ENCODE results near the gene RNF121. TPM values are rescaled to one million over a fixed set of nuclear protein-coding genes. Genes with fewer than 3 reads are reported as not detected.

Gene RNF121
- total RNA-seq, 4 donors from 2014 or later = 43.7 to 83.9 (median 52.4) TPM

DNA sequence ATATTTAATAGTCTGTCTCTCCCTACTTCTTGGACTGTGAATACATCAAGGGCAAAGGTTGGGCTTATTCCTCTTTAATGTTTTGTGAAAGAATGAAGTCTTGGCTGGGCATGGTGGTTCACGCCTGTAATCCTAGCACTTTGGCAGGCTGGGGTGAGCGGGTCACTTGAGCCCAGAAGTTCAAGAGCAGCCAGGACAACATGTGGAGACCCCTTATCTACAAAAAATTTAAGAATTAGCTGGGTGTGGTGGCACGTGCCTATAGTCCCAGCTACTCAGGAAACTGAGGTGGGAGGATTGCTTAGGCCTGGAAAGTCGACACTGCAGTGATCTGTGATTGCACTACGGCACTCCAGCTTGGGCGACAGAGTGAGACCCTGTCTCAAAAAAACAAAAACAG lies 20.2 kb downstream of the RNF121 start:
- peak in 1 of 3 donors; percentile 59 for DNase-seq
- peak overlapping the region in 3 of 4 donors; percentile 11 to 78 (median 77) for H3K27ac ChIP-seq

DNA sequence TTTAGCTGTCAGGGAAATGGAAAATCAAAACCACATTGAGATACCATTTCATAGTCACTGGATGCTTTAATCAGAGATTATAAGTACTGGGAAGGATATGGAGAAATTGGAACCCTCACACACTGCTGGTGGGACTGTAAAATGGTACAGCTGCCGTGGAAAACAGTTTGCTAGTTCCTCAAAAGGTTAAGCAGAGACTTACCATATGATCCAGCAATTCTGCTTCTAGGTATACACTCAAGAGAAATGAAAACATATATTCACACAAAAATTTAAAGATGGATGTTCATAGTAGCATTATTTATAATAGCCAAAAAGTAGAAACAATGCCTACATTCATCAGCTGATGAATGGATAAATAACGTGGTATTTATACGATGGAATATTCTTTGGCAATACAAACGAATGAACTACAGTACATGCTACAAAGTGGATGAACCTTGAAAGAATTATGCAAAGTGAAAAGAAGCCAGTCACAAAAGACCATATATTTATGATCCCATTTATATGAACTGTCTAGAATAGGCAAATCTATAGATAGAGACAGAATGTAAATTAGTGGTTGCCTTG lies 23.0 kb downstream of the RNF121 start:
- no peak for DNase-seq
- no peak overlapping the region for H3K27ac ChIP-seq
- no peaks in the 10 kb centered on the region for H3K9me3 ChIP-seq
- peaks cover 0 to 11% (median 0%) of the 10 kb centered on the region in 4 donors for H3K4me1 ChIP-seq
- H3K27me3 ChIP-seq = no peaks in the 10 kb centered on the region
- TF ChIP-seq, protein P1, sequence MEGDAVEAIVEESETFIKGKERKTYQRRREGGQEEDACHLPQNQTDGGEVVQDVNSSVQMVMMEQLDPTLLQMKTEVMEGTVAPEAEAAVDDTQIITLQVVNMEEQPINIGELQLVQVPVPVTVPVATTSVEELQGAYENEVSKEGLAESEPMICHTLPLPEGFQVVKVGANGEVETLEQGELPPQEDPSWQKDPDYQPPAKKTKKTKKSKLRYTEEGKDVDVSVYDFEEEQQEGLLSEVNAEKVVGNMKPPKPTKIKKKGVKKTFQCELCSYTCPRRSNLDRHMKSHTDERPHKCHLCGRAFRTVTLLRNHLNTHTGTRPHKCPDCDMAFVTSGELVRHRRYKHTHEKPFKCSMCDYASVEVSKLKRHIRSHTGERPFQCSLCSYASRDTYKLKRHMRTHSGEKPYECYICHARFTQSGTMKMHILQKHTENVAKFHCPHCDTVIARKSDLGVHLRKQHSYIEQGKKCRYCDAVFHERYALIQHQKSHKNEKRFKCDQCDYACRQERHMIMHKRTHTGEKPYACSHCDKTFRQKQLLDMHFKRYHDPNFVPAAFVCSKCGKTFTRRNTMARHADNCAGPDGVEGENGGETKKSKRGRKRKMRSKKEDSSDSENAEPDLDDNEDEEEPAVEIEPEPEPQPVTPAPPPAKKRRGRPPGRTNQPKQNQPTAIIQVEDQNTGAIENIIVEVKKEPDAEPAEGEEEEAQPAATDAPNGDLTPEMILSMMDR (IDR thresholded peaks at IDR 0.05) = no peak
- TF ChIP-seq POLR2A (IDR thresholded peaks at IDR 0.05) = no peak
- no peak overlapping the region for H3K4me3 ChIP-seq
- no peaks in the 10 kb centered on the region for H3K36me3 ChIP-seq

More for the DNA sequence above, 20.2 kb downstream of the RNF121 start:
- Histone ChIP-seq H3K9me3 (no peaks in the 10 kb centered on the region), H3K4me1 (peaks cover 0 to 12% (median 0%) of the 10 kb centered on the region in 4 donors), H3K4me3 (no peak overlapping the region), H3K27me3 (no peaks in the 10 kb centered on the region), H3K36me3 (no peaks in the 10 kb centered on the region)
- no peak for TF ChIP-seq POLR2A (IDR thresholded peaks at IDR 0.05)
- TF ChIP-seq, protein P1 (IDR thresholded peaks at IDR 0.05) = no peak

DNA sequence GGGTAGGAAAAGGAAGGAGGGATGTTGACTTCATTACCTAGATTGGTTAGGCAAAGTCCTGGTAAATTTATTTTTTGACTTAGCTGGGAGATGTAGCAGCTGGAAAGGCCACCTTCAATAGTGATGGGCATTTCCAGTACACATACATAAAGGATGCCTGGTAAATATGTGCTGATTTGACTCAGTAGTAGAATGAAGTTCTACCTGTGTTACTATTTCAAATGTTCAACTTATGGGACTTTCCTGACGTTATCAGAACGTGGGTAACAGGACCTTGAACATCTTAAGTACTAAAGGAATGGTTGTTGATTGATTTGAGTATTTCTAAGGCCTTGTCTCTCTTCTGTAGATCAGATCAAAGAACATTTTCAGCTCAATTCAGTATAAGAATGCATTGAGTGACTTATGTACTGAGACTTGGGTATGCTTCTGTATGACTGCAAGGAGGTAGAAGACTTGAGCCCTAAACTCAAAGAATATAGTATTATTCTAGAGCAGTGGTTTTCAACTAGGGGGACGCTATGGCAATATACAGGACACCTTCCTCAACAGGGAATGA lies 27.1 kb downstream of the RNF121 start:
- TF ChIP-seq POLR2A (IDR thresholded peaks at IDR 0.05) = no peak
- TF ChIP-seq, protein P1 (IDR thresholded peaks at IDR 0.05) = no peak
- Histone ChIP-seq H3K9me3 (no peaks in the 10 kb centered on the region), H3K27ac (no peak overlapping the region), H3K4me3 (no peak overlapping the region), H3K4me1 (peaks cover 0 to 8% (median 0%) of the 10 kb centered on the region in 4 donors), H3K27me3 (no peaks in the 10 kb centered on the region), H3K36me3 (peaks cover 0 to 10% (median 0%) of the 10 kb centered on the region in 3 donors)
- no peak for DNase-seq

- peak overlapping the region in 1 of 4 donors; percentile 7 for H3K27ac ChIP-seq
- H3K4me1 ChIP-seq = no peaks in the 10 kb centered on the region
- TF ChIP-seq POLR2A (IDR thresholded peaks at IDR 0.05) = no peak
- TF ChIP-seq, protein P1 (IDR thresholded peaks at IDR 0.05) = no peak
- H3K9me3 ChIP-seq = no peaks in the 10 kb centered on the region
- H3K4me3 ChIP-seq = no peak overlapping the region
- no peak for DNase-seq
- H3K27me3 ChIP-seq = no peaks in the 10 kb centered on the region
- H3K36me3 ChIP-seq = peaks cover 0 to 23% (median 0%) of the 10 kb centered on the region in 3 donors
Observed at GRCh38 chr11:71962428-71963038, 33.7 kb downstream of the RNF121 start.

- Histone ChIP-seq H3K27me3 (no peaks in the 10 kb centered on the region), H3K36me3 (peaks cover 0 to 30% (median 0%) of the 10 kb centered on the region in 3 donors), H3K27ac (no peak overlapping the region), H3K4me3 (no peak overlapping the region), H3K4me1 (no peaks in the 10 kb centered on the region), H3K9me3 (no peaks in the 10 kb centered on the region)
- TF ChIP-seq, protein P1 (IDR thresholded peaks at IDR 0.05) = no peak
- TF ChIP-seq POLR2A (IDR thresholded peaks at IDR 0.05) = no peak
- no peak for DNase-seq
Observed at GRCh38 chr11:71963468-71963867, 34.6 kb downstream of the RNF121 start.
